Mesenchymal stem cell (in vitro differentiated cells and primary cell): Measurements from ENCODE around the gene GLRA3.

Experiments used
- DNase-seq: peaks from one replicate; pipeline ENCODE4 v3.0.0-alpha.2; 2013
- H2AFZ ChIP-seq: one replicate; pipeline ENCODE4 v1.6.1; 2013; ENCODE audit warnings: low read depth, mild to moderate bottlenecking, control low read depth, inconsistent platforms, low read length, moderate library complexity
- H2AK5ac ChIP-seq: 2 replicates; pipeline ENCODE4 v1.6.1; 2013; ENCODE audit warnings: low read length, moderate library complexity, mild to moderate bottlenecking, inconsistent platforms; ENCODE audit not compliant: severe bottlenecking
- H2BK120ac ChIP-seq: one replicate; pipeline ENCODE4 v1.6.1; 2013; ENCODE audit warnings: low read depth, mild to moderate bottlenecking, inconsistent platforms, low read length, moderate library complexity
- H2BK12ac ChIP-seq, 2 experiments: one replicate each; pipeline ENCODE4 v1.6.1; 2013; ENCODE audit warnings: inconsistent platforms in 2 of 2, low read length in 2 of 2, mild to moderate bottlenecking in 2 of 2, moderate library complexity in 2 of 2, control low read depth in 1 of 2
- H2BK15ac ChIP-seq: one replicate; pipeline ENCODE4 v1.6.1; 2013; ENCODE audit warnings: mild to moderate bottlenecking, low read depth, inconsistent platforms; ENCODE audit not compliant: poor library complexity, severe bottlenecking
- H2BK5ac ChIP-seq: 2 replicates; pipeline ENCODE4 v1.6.1; 2013; ENCODE audit warnings: low read depth, mild to moderate bottlenecking, low read length, control low read depth, inconsistent platforms; ENCODE audit not compliant: poor library complexity, severe bottlenecking
- H3K14ac ChIP-seq, 2 experiments: one replicate each; pipeline ENCODE4 v1.6.1; 2013; ENCODE audit warnings: inconsistent platforms in 2 of 2, low read length in 2 of 2, control low read depth in 1 of 2, mild to moderate bottlenecking in 1 of 2, moderate library complexity in 1 of 2
- H3K18ac ChIP-seq, 2 experiments: one replicate each; pipeline ENCODE4 v1.6.1; 2013; ENCODE audit warnings: inconsistent platforms in 2 of 2, low read length in 2 of 2, control low read depth in 1 of 2, low read depth in 1 of 2, mild to moderate bottlenecking in 1 of 2
- H3K23ac ChIP-seq, 2 experiments: one replicate each; pipeline ENCODE4 v1.6.1; 2013; ENCODE audit warnings: inconsistent platforms in 2 of 2, low read length in 2 of 2, mild to moderate bottlenecking in 2 of 2, moderate library complexity in 2 of 2, control low read depth in 1 of 2
- H3K27ac ChIP-seq: 2 replicates; pipeline ENCODE4 v1.5.1; 2013; ENCODE audit warnings: mild to moderate bottlenecking, moderate library complexity, low read length, control low read depth, inconsistent platforms; ENCODE audit not compliant: poor library complexity, severe bottlenecking
- H3K27me3 ChIP-seq, 2 experiments: 2 replicates each; pipeline versions ENCODE4 v1.6.1 to v1.7.0; 2013; ENCODE audit warnings: low read length in 2 of 2, mild to moderate bottlenecking in 2 of 2, moderate library complexity in 2 of 2, control low read depth in 1 of 2, inconsistent platforms in 1 of 2; ENCODE audit not compliant: control insufficient read depth in 1 of 2, insufficient read depth in 1 of 2
- H3K36me3 ChIP-seq, 2 experiments: 2 replicates each; pipeline versions ENCODE4 v1.6.1 to v1.7.0; 2013; ENCODE audit warnings: low read length in 2 of 2, control low read depth in 1 of 2, inconsistent platforms in 1 of 2, low read depth in 1 of 2, mild to moderate bottlenecking in 1 of 2; ENCODE audit not compliant: insufficient read depth in 2 of 2, control insufficient read depth in 1 of 2
- H3K4ac ChIP-seq, 2 experiments: one replicate each; pipeline ENCODE4 v1.6.1; 2013; ENCODE audit warnings: inconsistent platforms in 2 of 2, low read length in 2 of 2, mild to moderate bottlenecking in 2 of 2, moderate library complexity in 2 of 2, control low read depth in 1 of 2, low read depth in 1 of 2
- H3K4me1 ChIP-seq: 2 replicates; pipeline ENCODE4 v1.6.1; 2013; ENCODE audit warnings: low read depth, low read length, control low read depth; ENCODE audit not compliant: control insufficient read depth, insufficient read depth
- H3K4me2 ChIP-seq: 2 replicates; pipeline ENCODE4 v1.6.1; 2013; ENCODE audit warnings: low read length, mild to moderate bottlenecking, inconsistent platforms; ENCODE audit not compliant: poor library complexity, severe bottlenecking
- H3K4me3 ChIP-seq, 2 experiments: 2 replicates each; pipeline versions ENCODE4 v1.5.1 to v1.7.0; 2013; ENCODE audit warnings: low read length in 2 of 2, mild to moderate bottlenecking in 2 of 2, control low read depth in 1 of 2, low read depth in 1 of 2; ENCODE audit not compliant: insufficient read depth in 1 of 2
- H3K79me1 ChIP-seq: replicated peaks from 2 replicates; pipeline ENCODE4 v1.6.1; 2013; ENCODE audit warnings: mild to moderate bottlenecking, control low read depth, low read length, inconsistent platforms; ENCODE audit not compliant: poor library complexity, severe bottlenecking
- H3K9ac ChIP-seq: 2 replicates; pipeline ENCODE4 v1.7.0; 2013; ENCODE audit warnings: mild to moderate bottlenecking, low read length, moderate library complexity
- H3K9me3 ChIP-seq: 2 replicates; pipeline ENCODE4 v1.7.0; 2013; ENCODE audit warnings: mild to moderate bottlenecking, low read length; ENCODE audit not compliant: control insufficient read depth
- H4K8ac ChIP-seq: one replicate; pipeline ENCODE4 v1.6.1; 2013; ENCODE audit warnings: inconsistent platforms, mild to moderate bottlenecking, low read length, moderate library complexity
- H4K91ac ChIP-seq: one replicate; pipeline ENCODE4 v1.6.1; 2013; ENCODE audit warnings: mild to moderate bottlenecking, low read length, inconsistent platforms
- WGBS: methylation state at CpG from one replicate; pipeline ENCODE4 v1.1.7; 2013; ENCODE audit warnings: mixed read lengths; 5-methylcytosine and 5-hydroxymethylcytosine counted together

GLRA3 gene

DNA sequence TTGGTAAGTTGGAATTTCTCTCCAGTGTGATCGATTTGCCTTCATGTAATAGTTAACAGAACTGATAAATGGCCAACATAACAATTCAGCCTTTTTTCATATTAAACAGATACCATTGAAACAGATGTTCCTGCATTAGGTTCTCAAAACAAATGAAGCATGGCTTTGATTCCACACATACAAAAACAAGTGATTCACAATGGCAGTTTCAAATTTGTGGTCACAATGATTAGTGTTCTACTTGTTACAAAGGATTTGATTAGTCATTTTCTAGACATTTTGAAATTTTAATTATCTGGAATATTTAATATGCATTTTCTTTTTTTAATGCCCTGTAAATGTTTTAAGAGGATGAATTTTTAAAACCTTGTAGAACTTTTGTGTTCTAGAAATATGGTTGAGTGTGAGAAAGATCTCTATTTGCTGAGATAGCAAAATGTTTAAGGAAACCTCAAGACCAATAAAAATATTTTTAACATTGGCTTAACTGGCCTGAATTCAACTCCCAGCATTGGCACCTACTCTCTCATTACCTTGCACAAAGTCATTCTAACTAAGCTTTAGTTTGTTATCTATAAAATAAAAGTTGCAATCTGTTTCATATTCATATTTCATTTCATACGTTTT is 18.9 kb upstream of the GLRA3 start:
- Histone ChIP-seq H3K4me2 (no peak overlapping the region), H2BK15ac (no peak overlapping the region), H3K79me1 (no peaks in the 10 kb centered on the region), H3K27ac (no peak overlapping the region), H2BK120ac (no peak overlapping the region), H4K91ac (no peak overlapping the region), H2AK5ac (no peak overlapping the region), H3K23ac (no peak overlapping the region), H4K8ac (no peak overlapping the region), H3K36me3 (no peaks in the 10 kb centered on the region), H3K27me3 (no peaks in the 10 kb centered on the region), H2BK5ac (no peak overlapping the region), H3K4me1 (no peaks in the 10 kb centered on the region), H2BK12ac (no peak overlapping the region), H3K9ac (no peak overlapping the region), H3K4me3 (no peak overlapping the region), H3K9me3 (peaks cover 2% of the 10 kb centered on the region), H3K18ac (no peak overlapping the region), H2AFZ (no peak overlapping the region), H3K14ac (no peak overlapping the region), H3K4ac (no peak overlapping the region)
- WGBS = no CpG with 5 or more reads among the region's 2 CpGs
- no peak for DNase-seq

DNA sequence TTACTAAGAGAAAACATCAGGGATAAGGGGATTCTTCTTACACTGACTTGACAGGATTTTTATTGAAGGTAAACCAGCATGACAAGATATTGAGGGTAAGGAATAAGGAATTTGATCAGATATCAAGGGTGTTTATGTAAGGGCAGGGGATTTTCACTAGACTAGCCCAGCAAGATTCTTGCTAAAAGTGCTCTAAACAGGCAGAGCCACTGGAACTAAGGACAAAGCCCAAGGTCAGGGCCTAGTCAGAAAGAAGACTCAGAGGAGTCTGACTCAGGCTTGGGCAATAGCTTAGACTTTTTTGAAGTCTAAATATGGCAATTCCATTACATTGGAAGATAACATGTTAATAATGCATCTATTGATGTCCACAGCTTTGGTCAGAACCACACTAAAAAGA is 6.5 kb upstream of the GLRA3 start:
- H3K4me2 ChIP-seq = no peak overlapping the region
- H3K27me3 ChIP-seq = no peaks in the 10 kb centered on the region
- no peak overlapping the region for H2BK120ac ChIP-seq
- H2AK5ac ChIP-seq = no peak overlapping the region
- H3K4me1 ChIP-seq = no peaks in the 10 kb centered on the region
- no peak overlapping the region for H2BK12ac ChIP-seq
- H3K23ac ChIP-seq = no peak overlapping the region
- H3K4ac ChIP-seq = no peak overlapping the region
- H3K79me1 ChIP-seq = no peaks in the 10 kb centered on the region
- no peak overlapping the region for H4K91ac ChIP-seq
- H3K36me3 ChIP-seq = no peaks in the 10 kb centered on the region
- no peak overlapping the region for H2AFZ ChIP-seq
- no peak overlapping the region for H3K4me3 ChIP-seq
- DNase-seq = no peak
- H3K14ac ChIP-seq = no peak overlapping the region
- H4K8ac ChIP-seq = no peak overlapping the region
- no peaks in the 10 kb centered on the region for H3K9me3 ChIP-seq
- no peak overlapping the region for H3K9ac ChIP-seq
- no peak overlapping the region for H2BK15ac ChIP-seq
- no peak overlapping the region for H3K18ac ChIP-seq
- no peak overlapping the region for H2BK5ac ChIP-seq
- no peak overlapping the region for H3K27ac ChIP-seq

DNA sequence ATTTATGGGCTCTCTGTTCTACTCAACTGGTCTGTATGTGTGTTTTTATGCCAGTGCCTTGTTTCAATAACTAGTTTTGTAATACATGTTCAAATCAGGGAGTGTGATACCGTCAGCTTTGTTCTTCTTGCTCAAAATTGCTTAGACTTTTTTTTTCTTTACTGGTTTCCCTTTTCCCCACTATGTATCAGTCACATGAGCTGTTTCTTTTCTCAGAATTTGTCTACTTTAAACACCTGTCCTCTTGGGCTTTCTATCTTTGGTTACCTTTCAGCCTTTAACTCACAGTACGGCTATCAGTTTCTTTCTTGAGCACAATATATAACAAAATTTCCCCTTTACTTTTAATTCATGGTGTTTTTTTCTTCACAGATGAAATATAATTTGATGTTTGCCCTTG is 5.4 kb upstream of the GLRA3 start:
- DNase-seq = no peak
- Histone ChIP-seq H3K23ac (no peak overlapping the region), H4K91ac (no peak overlapping the region), H3K4me2 (no peak overlapping the region), H3K9ac (no peak overlapping the region), H2AFZ (no peak overlapping the region), H3K4ac (no peak overlapping the region), H3K18ac (no peak overlapping the region), H2BK15ac (no peak overlapping the region), H3K27me3 (peaks cover 0 to 1% of the 10 kb centered on the region in 2 experiments), H2BK120ac (no peak overlapping the region), H2AK5ac (no peak overlapping the region), H4K8ac (no peak overlapping the region), H3K79me1 (no peaks in the 10 kb centered on the region), H2BK5ac (no peak overlapping the region), H3K36me3 (no peaks in the 10 kb centered on the region), H3K27ac (no peak overlapping the region), H3K14ac (no peak overlapping the region), H3K4me3 (no peak overlapping the region), H3K4me1 (peaks cover under 1% of the 10 kb centered on the region), H3K9me3 (no peaks in the 10 kb centered on the region), H2BK12ac (no peak overlapping the region)
- whole genome bisulfite sequencing = 72% methylated on average over 1 of the region's 2 CpGs

DNA sequence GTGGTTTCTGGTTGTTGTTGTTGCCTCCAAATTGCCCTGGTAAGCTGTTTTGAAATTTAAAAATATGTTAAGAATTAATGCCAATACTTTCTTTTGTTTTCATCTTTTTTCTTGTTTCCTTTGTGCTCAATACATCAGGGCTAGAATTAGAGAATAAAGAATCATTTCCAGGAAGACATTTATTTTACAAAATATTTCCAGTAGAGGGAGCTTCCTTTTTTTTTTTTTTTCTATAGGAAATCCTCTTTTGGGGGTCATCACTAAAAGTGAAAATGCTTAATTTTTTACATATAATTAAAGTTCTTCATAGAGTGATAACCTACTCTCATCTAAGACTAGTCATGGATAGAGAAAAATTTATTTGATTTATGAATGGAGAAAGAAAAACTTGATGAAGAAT is 2.4 kb downstream of the GLRA3 start:
- DNase-seq = no peak
- peaks cover 3% of the 10 kb centered on the region for H3K9me3 ChIP-seq

More for the DNA sequence above, 2.4 kb downstream of the GLRA3 start:
- H4K91ac ChIP-seq = no peak overlapping the region
- no peak overlapping the region for H2BK15ac ChIP-seq
- H2AK5ac ChIP-seq = no peak overlapping the region
- peaks cover 4 to 5% of the 10 kb centered on the region in 2 experiments for H3K27me3 ChIP-seq
- H3K18ac ChIP-seq = no peak overlapping the region
- H2AFZ ChIP-seq = no peak overlapping the region
- no peak overlapping the region for H4K8ac ChIP-seq
- no peaks in the 10 kb centered on the region for H3K36me3 ChIP-seq
- H2BK120ac ChIP-seq = no peak overlapping the region
- no peak overlapping the region for H3K14ac ChIP-seq
- no peak overlapping the region for H2BK5ac ChIP-seq
- H3K9ac ChIP-seq = no peak overlapping the region
- no peak overlapping the region for H3K4me2 ChIP-seq
- peaks cover 6% of the 10 kb centered on the region for H3K4me1 ChIP-seq
- H3K4ac ChIP-seq = no peak overlapping the region
- H3K27ac ChIP-seq = no peak overlapping the region
- H3K23ac ChIP-seq = no peak overlapping the region
- H3K4me3 ChIP-seq = no peak overlapping the region
- H3K79me1 ChIP-seq = no peaks in the 10 kb centered on the region
- no peak overlapping the region for H2BK12ac ChIP-seq
